ENCODE results near the gene E2F4.

The E2F4 gene

DNA sequence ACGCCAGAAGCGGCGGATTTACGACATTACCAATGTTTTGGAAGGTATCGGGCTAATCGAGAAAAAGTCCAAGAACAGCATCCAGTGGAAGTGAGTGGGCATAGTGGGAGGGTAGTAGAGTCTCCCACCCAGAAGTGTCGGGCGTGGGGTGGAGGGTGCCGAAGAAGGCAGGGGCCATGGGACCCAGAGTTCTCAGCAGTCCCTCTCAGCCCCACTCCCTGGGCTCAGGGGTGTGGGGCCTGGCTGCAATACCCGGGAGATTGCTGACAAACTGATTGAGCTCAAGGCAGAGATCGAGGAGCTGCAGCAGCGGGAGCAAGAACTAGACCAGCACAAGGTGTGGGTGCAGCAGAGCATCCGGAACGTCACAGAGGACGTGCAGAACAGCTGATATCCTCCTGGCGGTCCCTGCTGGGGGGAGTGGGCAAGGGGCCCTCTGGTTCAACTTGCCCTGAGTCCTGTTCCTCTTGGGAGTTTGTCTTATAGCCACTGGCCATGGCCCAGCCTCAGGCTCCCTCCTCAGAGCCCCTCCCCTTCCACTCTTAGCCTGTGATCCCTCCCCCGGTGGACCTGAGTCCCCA, 916 bp downstream of the E2F4 start:
- no peak for DNase-seq

DNA sequence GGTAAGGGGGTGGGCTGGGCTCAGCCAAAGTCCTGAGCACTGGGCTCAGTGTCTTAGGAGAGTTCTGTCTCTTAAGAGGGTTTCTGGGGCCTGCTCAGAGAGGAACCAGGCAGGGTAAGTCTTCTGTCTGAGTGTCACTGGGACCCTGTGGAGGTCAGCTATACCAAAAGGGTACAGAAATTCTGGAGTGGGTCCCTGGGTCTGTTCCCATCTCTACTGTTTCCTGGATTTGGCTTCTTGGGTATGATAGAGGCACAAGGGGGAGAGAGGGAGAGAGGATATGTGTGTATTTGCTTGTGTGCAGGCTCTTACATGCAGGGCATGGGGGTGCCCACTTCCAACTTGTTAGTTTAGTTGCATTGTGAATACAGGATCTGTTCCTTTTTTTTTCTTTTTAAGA, 1.6 kb downstream of the E2F4 start:
- no peak for DNase-seq

- no peak for DNase-seq
Measured at GRCh38 chr16:67194260-67194659, 2.3 kb downstream of the E2F4 start.

DNA sequence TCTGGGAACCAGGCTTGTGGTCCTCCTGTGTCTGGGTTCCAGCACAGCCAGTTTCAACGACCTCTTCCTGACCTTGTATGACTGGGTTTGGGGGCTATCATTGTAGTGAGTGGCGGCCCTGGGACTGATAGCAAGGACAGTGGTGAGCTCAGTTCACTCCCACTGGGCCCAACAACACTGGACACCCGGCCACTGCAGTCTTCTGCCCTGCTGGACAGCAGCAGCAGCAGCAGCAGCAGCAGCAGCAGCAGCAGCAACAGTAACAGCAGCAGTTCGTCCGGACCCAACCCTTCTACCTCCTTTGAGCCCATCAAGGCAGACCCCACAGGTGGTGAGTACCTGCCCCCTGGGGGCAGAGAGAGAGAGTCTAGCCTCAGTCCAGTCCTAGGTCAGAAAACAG, 3.7 kb downstream of the E2F4 start:
- DNase-seq = no peak

GRCh38 chr16:67196881-67197280, 4.9 kb downstream of the E2F4 start:
- DNase-seq = no peak

DNA sequence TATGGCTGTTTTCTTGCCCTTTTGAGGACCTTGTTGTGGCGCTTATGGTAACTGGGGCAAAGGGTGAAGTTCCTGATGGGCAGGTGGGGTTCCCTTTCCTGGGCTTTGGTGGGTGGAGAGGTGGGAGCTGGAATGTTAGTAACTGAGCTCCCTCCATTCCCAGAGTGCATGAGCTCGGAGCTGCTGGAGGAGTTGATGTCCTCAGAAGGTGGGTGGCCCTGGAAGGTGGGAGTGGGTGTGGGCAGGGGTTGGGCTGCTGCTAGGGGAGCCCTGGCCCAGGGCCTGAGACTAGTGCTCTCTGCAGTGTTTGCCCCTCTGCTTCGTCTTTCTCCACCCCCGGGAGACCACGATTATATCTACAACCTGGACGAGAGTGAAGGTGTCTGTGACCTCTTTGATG, 5.7 kb downstream of the E2F4 start:
- DNase-seq = no peak

DNA sequence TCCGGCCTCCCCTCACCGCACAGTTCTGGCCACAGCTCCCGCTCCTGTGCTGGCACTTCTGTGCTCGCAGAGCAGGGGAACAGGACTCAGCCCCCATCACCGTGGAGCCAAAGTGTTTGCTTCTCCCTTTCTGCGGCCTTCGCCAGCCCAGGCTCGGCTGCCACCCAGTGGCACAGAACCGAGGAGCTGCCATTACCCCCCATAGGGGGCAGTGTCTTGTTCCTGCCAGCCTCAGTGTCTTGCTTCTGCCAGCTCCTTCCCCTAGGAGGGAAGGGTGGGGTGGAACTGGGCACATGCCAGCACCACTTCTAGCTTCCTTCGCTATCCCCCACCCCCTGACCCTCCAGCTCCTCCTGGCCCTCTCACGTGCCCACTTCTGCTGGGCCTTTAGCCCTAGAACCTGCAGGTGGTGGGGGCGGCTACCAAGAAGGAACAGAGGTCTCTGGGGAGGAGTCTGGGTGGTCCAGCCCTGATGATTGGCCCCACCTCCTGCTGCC, 6.3 kb downstream of the E2F4 start:
- DNase-seq = no peak

- DNase-seq = no peak
Measured at GRCh38 chr16:67199011-67199807, 7.3 kb downstream of the E2F4 start, which contains the start of gene ELMO3. TSS of gene ELMO3 (plus strand) at chr16:67199131. CDS start at chr16:67199327, 196 bp downstream.

DNA sequence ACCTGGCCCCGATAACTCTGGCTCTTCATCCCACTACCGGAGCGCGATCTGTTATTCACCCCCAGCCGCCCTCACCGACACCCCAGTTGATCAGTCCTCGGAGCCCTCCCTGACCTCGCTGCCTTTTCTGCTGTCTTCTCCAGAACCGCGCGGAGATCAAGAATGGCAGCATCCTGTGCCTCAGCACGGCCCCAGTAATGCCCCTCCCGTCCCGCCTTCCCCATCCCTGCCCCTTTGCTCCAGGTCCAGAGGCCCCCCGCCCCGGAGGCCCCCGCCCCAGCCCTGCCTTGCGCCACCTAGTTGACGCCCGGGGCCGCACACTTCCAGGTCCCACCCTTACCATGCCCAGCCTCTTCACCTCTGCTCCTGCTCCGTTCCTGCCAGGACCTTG, 7.8 kb downstream of the E2F4 start:
- DNase-seq = no peak

GRCh38 chr16:67200491-67200890, 8.5 kb downstream of the E2F4 start:
- DNase-seq = no peak

DNA sequence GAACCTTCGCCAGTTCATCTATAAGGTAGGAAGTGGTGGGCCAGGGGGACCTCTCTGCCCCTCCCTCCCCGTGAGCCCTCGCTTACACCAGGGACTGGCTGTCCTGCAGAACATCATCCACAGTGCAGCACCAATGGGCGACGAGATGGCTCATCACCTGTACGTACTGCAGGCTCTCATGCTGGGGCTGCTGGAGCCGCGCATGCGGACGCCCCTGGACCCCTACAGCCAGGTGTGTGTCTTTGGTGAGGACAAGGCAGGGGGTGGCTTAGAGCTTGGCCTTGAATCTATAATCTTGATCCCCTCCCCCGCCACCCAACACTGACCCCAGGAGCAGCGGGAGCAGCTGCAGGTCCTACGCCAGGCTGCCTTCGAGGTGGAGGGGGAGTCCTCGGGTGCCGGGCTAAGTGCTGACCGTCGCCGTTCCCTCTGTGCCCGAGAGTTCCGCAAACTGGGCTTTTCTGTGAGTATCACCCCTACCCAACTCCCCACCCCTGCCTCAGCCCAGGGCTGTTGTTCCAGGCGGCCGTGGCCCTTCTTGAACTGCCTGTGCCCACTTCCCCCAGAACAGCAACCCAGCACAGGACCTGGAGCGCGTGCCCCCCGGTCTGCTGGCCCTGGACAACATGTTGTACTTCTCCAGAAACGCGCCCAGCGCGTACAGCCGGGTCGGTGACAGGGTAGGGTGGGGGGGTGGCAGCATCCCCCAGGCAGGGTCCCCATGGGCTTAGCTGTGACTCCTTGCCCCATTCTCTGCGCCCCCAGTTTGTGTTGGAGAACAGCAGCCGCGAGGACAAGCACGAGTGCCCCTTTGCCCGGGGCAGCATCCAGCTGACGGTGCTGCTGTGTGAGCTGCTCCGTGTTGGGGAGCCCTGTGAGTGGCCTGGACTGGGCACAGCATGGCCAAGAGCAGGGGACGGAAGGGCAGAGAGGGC, 9.7 kb downstream of the E2F4 start:
- no peak for DNase-seq

GRCh38 chr16:67202426-67202825, 10.5 kb downstream of the E2F4 start:
- DNase-seq = no peak

GRCh38 chr16:67202956-67203493, 11.1 kb downstream of the E2F4 start:
- no peak for DNase-seq

- no peak for DNase-seq
Measured at GRCh38 chr16:67204076-67204475, 12.1 kb downstream of the E2F4 start.

DNA sequence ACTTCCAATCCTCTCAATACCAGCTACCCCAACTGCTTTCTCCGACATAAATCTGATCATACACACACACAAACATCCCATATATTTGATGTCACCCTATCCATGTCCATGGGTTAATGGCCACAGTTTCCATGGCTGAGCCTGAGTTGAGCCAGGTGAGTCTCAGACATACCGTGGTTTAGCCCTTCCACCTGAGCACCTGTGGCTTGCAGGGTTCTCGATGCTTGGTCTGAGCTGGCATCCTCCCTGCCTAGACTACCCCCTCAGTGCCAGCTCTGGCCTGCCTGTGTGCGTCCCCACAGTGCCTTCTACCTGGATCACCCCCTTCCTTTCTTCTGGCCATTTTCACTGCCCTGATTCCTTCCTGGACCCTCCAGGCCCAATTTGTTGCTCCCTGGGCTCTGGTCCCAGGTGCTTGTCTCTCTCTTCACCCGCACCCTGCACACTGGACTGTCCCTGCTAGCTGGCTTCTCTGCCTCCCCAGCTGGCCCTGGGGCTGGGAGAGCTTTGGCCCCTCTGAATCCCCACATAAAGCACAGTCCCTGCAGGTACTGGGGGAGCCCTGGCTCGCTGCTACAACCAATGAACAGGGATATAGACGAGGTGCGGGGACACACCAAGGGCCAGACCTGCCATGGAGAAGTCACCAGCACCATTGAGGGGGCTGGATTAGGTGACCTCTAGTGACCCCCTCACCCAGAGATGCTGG, 14.3 kb downstream of the E2F4 start:
- DNase-seq = no peak

DNA sequence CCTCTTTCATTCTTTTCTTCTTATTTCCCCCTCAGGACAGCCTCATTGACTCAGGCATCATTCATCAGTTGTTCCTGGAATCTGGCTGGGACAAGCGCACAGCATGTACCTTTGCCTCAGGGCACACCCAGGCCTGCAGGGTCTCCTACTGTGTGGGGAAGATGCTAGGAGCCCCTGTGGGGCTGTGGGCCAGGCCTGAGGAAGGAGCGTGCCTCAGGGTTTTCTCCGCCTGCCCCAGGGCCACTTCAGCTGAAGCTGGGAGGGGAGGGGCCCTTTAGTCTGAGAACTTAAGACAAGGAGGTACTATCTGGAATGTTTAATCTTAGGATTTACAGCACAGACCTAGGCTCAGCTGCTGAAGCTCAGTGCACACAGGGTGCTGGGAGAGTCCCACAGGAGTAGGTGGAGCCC, 14.9 kb downstream of the E2F4 start:
- DNase-seq = no peak

GRCh38 chr16:67207249-67208091, 15.5 kb downstream of the E2F4 start:
- DNase-seq = no peak

- no peak for DNase-seq
Measured at GRCh38 chr16:67208154-67208896, 16.4 kb downstream of the E2F4 start.

DNA sequence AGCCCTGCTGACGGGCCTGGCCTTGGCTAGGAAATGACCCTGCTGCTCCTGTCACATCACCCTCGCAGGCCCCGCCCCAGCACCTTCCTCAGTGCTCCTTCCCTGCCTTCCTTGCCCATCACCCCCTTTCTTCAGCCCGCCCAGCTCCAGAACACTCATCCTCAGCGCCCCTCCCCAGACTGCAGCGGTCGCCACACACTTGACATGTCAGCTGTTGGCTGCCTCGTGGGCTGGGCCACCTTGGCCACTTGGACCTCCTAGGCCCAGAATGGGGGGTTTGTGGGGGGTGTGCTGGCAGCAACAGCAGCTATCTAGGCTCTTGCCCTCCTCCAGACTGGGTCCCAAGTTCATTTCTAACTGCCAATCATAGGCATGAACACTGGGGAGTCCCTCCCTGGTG, 17.6 kb downstream of the E2F4 start:
- DNase-seq = no peak

- DNase-seq = no peak
Measured at GRCh38 chr16:67210069-67210937, 18.3 kb downstream of the E2F4 start.
